ENCODE results near the gene ST7. TPM values are rescaled to one million over a fixed set of nuclear protein-coding genes. Genes with fewer than 3 reads are reported as not detected.

Gene ST7
- total RNA-seq, 1 donor from 2014 or later, result 17.0 TPM

DNA sequence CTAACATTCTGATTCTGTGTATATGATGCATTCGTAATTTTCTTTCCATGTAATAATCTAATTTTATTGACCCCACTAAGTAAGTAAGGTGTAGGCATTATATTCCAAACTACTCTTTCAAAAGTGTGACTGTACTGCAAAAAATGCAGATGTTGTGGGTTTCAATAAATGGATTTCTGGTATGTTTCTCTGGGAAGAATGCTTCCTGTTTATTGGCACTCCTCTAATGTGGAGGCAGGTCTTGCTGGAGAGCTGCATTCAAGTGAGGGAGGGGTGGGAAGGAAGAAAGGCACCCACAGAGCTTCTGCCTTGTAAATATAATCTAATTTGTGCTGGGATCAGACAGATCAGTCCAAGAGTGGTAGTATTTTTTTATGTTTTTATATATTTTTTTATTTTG is 23.9 kb downstream of the ST7 start:
- no peak for DNase-seq (ENCODE audit: low read depth)
- Histone ChIP-seq H3K36me3 (ENCODE audit: control insufficient read depth, insufficient read depth, low read length) (no peaks in the 10 kb centered on the region), H3K4me3 (ENCODE audit: low read depth, low read length) (no peak overlapping the region), H3K27me3 (ENCODE audit: control insufficient read depth, insufficient read depth, low read length) (no peaks in the 10 kb centered on the region)
- TF ChIP-seq, protein P1, sequence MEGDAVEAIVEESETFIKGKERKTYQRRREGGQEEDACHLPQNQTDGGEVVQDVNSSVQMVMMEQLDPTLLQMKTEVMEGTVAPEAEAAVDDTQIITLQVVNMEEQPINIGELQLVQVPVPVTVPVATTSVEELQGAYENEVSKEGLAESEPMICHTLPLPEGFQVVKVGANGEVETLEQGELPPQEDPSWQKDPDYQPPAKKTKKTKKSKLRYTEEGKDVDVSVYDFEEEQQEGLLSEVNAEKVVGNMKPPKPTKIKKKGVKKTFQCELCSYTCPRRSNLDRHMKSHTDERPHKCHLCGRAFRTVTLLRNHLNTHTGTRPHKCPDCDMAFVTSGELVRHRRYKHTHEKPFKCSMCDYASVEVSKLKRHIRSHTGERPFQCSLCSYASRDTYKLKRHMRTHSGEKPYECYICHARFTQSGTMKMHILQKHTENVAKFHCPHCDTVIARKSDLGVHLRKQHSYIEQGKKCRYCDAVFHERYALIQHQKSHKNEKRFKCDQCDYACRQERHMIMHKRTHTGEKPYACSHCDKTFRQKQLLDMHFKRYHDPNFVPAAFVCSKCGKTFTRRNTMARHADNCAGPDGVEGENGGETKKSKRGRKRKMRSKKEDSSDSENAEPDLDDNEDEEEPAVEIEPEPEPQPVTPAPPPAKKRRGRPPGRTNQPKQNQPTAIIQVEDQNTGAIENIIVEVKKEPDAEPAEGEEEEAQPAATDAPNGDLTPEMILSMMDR (IDR thresholded peaks at IDR 0.05; ENCODE audit: insufficient read depth, low read length, poor library complexity, severe bottlenecking), result no peak

DNA sequence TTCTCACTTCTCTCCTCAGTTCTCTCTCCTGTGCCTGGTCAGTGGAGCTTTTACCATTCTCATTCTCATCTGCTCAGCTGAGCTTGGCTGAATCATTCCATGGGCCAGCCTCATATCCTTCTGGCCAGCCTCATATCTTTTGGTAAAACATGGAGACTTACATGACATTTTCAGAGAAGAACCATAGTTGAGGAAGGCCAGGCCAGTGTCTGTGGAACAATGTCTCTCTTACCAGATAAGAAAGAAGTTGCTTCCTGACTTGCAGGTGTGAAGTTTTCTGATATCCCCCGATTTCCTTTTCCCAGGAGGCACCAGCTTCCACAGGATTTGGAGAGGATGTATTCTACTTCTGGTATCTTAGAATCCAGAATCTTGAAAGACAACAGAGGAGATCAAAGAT is 24.7 kb downstream of the ST7 start:
- Histone ChIP-seq H3K27me3 (ENCODE audit: control insufficient read depth, insufficient read depth, low read length) (no peaks in the 10 kb centered on the region), H3K36me3 (ENCODE audit: control insufficient read depth, insufficient read depth, low read length) (no peaks in the 10 kb centered on the region), H3K4me3 (ENCODE audit: low read depth, low read length) (no peak overlapping the region)
- TF ChIP-seq, protein P1 (IDR thresholded peaks at IDR 0.05; ENCODE audit: insufficient read depth, low read length, poor library complexity, severe bottlenecking), result no peak
- no peak for DNase-seq (ENCODE audit: low read depth)

GRCh38 chr7:116979430-116979829 is 26.1 kb downstream of the ST7 start:
- TF ChIP-seq, protein P1 (IDR thresholded peaks at IDR 0.05; ENCODE audit: insufficient read depth, low read length, poor library complexity, severe bottlenecking), result no peak
- Histone ChIP-seq H3K27me3 (ENCODE audit: control insufficient read depth, insufficient read depth, low read length) (no peaks in the 10 kb centered on the region), H3K4me3 (ENCODE audit: low read depth, low read length) (no peak overlapping the region), H3K36me3 (ENCODE audit: control insufficient read depth, insufficient read depth, low read length) (no peaks in the 10 kb centered on the region)
- DNase-seq (ENCODE audit: low read depth), result no peak

DNA sequence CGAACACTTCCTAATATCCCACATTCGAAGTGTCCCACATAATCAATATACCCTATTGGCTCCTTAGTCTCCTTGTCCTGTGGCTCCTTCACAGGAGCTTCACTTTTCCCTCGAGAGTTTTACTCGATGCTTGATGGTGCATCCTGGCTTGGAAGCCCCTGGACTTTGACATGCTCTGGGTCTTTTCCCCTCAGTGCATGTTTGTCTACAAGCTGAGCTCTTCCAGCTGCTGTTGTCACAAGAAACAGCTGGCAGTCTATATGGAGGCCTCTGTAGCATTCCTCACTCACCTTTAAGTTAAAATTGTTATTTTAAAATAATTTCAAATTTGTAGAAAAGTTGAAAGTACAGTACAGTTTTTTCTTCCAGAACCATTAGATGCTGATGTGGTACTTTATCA is 27.1 kb downstream of the ST7 start:
- H3K27me3 ChIP-seq (ENCODE audit: control insufficient read depth, insufficient read depth, low read length), result no peaks in the 10 kb centered on the region
- no peaks in the 10 kb centered on the region for H3K36me3 ChIP-seq (ENCODE audit: control insufficient read depth, insufficient read depth, low read length)
- TF ChIP-seq, protein P1 (IDR thresholded peaks at IDR 0.05; ENCODE audit: insufficient read depth, low read length, poor library complexity, severe bottlenecking), result no peak
- no peak overlapping the region for H3K4me3 ChIP-seq (ENCODE audit: low read depth, low read length)
- DNase-seq (ENCODE audit: low read depth), result no peak

DNA sequence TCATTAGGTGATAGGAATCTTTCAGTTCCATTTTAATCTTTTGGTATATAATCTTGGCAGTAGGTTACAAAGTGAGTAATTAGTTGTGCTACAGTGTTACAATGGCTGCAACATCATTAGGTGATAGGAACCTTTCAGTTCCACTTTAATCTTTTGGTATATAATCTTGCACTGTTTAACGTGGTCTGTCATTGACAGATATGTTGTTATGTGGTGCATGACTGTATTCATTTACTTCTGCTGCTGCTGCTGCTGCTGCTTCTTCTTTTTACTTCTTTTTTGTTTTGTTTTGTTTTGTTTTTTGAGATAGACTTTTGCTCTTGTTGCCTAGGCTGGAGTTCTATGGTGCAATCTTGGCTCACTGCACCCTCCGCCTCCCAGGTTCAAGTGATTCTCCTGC is 28.6 kb downstream of the ST7 start:
- no peaks in the 10 kb centered on the region for H3K27me3 ChIP-seq (ENCODE audit: control insufficient read depth, insufficient read depth, low read length)
- TF ChIP-seq, protein P1 (IDR thresholded peaks at IDR 0.05; ENCODE audit: insufficient read depth, low read length, poor library complexity, severe bottlenecking), result no peak
- H3K4me3 ChIP-seq (ENCODE audit: low read depth, low read length), result no peak overlapping the region
- no peaks in the 10 kb centered on the region for H3K36me3 ChIP-seq (ENCODE audit: control insufficient read depth, insufficient read depth, low read length)
- DNase-seq (ENCODE audit: low read depth), result no peak

DNA sequence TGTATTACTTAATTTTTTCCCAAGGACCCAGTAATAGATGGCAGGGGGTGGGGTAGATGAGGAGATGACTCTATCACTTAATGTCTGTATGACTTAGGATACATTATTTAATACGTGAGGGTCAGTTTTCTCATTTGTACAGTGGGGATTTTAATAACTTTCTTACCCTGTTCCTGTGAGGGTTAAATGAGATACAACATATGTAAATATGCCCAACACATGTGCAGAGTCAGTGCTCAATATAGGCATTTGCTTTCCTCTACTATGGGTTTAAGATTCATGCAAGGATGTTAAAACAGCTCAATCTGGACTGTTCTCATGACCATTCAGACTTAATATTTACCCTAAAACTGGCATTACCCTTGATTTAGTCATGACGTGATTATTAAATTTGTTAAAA is 31.2 kb downstream of the ST7 start:
- no peaks in the 10 kb centered on the region for H3K36me3 ChIP-seq (ENCODE audit: control insufficient read depth, insufficient read depth, low read length)
- DNase-seq (ENCODE audit: low read depth), result no peak
- TF ChIP-seq, protein P1 (IDR thresholded peaks at IDR 0.05; ENCODE audit: insufficient read depth, low read length, poor library complexity, severe bottlenecking), result no peak
- H3K4me3 ChIP-seq (ENCODE audit: low read depth, low read length), result no peak overlapping the region
- H3K27me3 ChIP-seq (ENCODE audit: control insufficient read depth, insufficient read depth, low read length), result no peaks in the 10 kb centered on the region

Measured in kidney epithelial cell (primary cell).